ENCODE data around the gene TMSB4X.

- TF ChIP-seq CTCF (optimal IDR thresholded peaks at IDR 0.05 in 1 of 3, IDR thresholded peaks at IDR 0.05 in 1 of 3, conservative IDR thresholded peaks at IDR 0.05 in 1 of 3; ENCODE audit: extremely low read depth in 1 of 3, insufficient read depth in 2 of 3, low read length in 3 of 3) (no peak), EZH2 (IDR thresholded peaks at IDR 0.05; ENCODE audit: low read length) (no peak)
Measured at GRCh38 chrX:12978205-12979025, 3.5 kb downstream of the TMSB4X start.
